Endothelial cell of umbilical vein (primary cell): ENCODE results near the gene AJAP1. TPM values are rescaled to one million over a fixed set of nuclear protein-coding genes. Genes with fewer than 3 reads are reported as not detected.

Source experiments
- BruUV-seq: library from RNA; stranded (reverse); fragments of 400-500 nt; replicated peaks from 2 replicates; lab custom pipeline; 2021; lab: Mats Ljungman, UMichigan
- CTCF ChIA-PET: fragments of 300-600, 350-600 bp; sonication (Branson Sonifier 250); formaldehyde crosslinking; loops from one replicate; lab custom pipeline; 2021; ENCODE audit warnings: antibody characterized with exemption, inconsistent platforms; lab: Charles Lee
- POLR2A ChIA-PET: fragments of 300-600, 350-600 bp; sonication (Branson Sonifier 250); formaldehyde crosslinking; loops from one replicate; lab custom pipeline; 2021; ENCODE audit warnings: antibody characterized with exemption, inconsistent platforms; lab: Charles Lee
- DNase-seq: peaks from one replicate; pipeline ENCODE4 v3.0.0-alpha.2; 2011; ENCODE audit warnings: low read depth, low spot score
- FAIRE-seq: peaks from 2 replicates; lab custom pipeline; 2011; peaks lifted over from hg19 to GRCh38; lab: Jason Lieb, UNC
- H2AFZ ChIP-seq: 2 replicates; pipeline ENCODE4 v1.6.0; 2012; ENCODE audit warnings: low read depth, low read length, control low read depth, inconsistent platforms
- H3K27ac ChIP-seq: 2 replicates; pipeline ENCODE4 v1.5.1; 2011; ENCODE audit warnings: low read depth, mild to moderate bottlenecking, control low read depth, low read length, moderate library complexity; ENCODE audit not compliant: insufficient read depth
- H3K27me3 ChIP-seq, 2 experiments: 2 replicates each; pipeline versions ENCODE4 v1.6.0 to v1.6.1; 2011; ENCODE audit warnings: low read length in 2 of 2, mixed read lengths in 1 of 2; ENCODE audit not compliant: control insufficient read depth in 2 of 2, insufficient read depth in 2 of 2
- H3K36me3 ChIP-seq, 2 experiments: 2 replicates in 1 of 2; 3 replicates in 1 of 2; pipeline ENCODE4 v1.5.1; 2011; ENCODE audit warnings: low read length in 2 of 2, mild to moderate bottlenecking in 1 of 2, moderate library complexity in 1 of 2; ENCODE audit not compliant: control insufficient read depth in 2 of 2, insufficient read depth in 2 of 2; ENCODE audit errors: extremely low read depth in 1 of 2
- H3K4me1 ChIP-seq: 3 replicates; pipeline ENCODE4 v1.5.1; 2011; ENCODE audit warnings: mild to moderate bottlenecking, low read length; ENCODE audit not compliant: control insufficient read depth, insufficient read depth; ENCODE audit errors: extremely low read depth
- H3K4me2 ChIP-seq: 2 replicates; pipeline ENCODE4 v1.6.1; 2011; ENCODE audit warnings: low read length, control low read depth, mixed read lengths; ENCODE audit not compliant: insufficient read depth
- H3K4me3 ChIP-seq, 3 experiments: fragments of 200-600 bp in 1 of 3; sonication (generic), shearing (Covaris generic) in 1 of 3; replicated peaks in 1 of 3; 2 replicates each; pipeline ENCODE4 v1.5.1; 2011 to 2016; ENCODE audit warnings: control low read depth in 3 of 3, low read length in 3 of 3, mild to moderate bottlenecking in 2 of 3, inconsistent platforms in 1 of 3, low read depth in 1 of 3, moderate library complexity in 1 of 3; ENCODE audit not compliant: insufficient read depth in 1 of 3
- H3K79me2 ChIP-seq: 2 replicates; pipeline ENCODE4 v1.6.0; 2012; ENCODE audit warnings: low read length, inconsistent platforms; ENCODE audit not compliant: control insufficient read depth, insufficient read depth
- H3K9ac ChIP-seq: replicated peaks from 2 replicates; pipeline ENCODE3; 2011; ENCODE audit warnings: low read length, control low read depth; ENCODE audit not compliant: insufficient read depth; ENCODE audit errors: extremely low read depth
- H3K9me1 ChIP-seq: replicated peaks from 3 replicates; pipeline ENCODE4 v1.6.0; 2011; ENCODE audit warnings: mild to moderate bottlenecking, low read length; ENCODE audit not compliant: control insufficient read depth, insufficient read depth; ENCODE audit errors: extremely low read depth
- H3K9me3 ChIP-seq: replicated peaks from 2 replicates; pipeline ENCODE4 v1.5.1; 2012; ENCODE audit warnings: low read length, inconsistent platforms; ENCODE audit not compliant: control insufficient read depth, insufficient read depth
- H4K20me1 ChIP-seq: replicated peaks from 2 replicates; pipeline ENCODE3; 2011; ENCODE audit warnings: mild to moderate bottlenecking, low read length; ENCODE audit not compliant: control insufficient read depth, insufficient read depth; ENCODE audit errors: extremely low read depth
- FOS ChIP-seq: IDR thresholded peaks from 2 replicates; pipeline ENCODE4 v1.6.1; 2011; ENCODE audit warnings: mild to moderate bottlenecking, low read length, moderate library complexity, borderline replicate concordance; ENCODE audit not compliant: insufficient read depth
- GATA2 ChIP-seq: IDR thresholded peaks from 2 replicates; pipeline ENCODE4 v1.7.0; 2011; ENCODE audit warnings: low read depth, mild to moderate bottlenecking, moderate library complexity, mixed read lengths, low read length; ENCODE audit not compliant: insufficient read length, insufficient read depth
- dilution Hi-C: fragments of 300-500 bp; cut with MboI; formaldehyde crosslinking; loops from one replicate; pipeline ENCODE4 v1.15.0; 2019; ENCODE audit warnings: low sequenced_read_pairs; ENCODE audit not compliant: extremely low pct_ligation_motif_present
- intact Hi-C: fragments of 100-400 bp; cut with micrococcal nuclease; formaldehyde crosslinking; loops from one replicate; pipeline ENCODE4 v1.10.0; 2022
- polyA plus RNA-seq, 4 experiments: library from polyadenylated mRNA; depleted of rRNA in 3 of 4; stranded (reverse) in 3 of 4; unstranded in 1 of 4; fragments of >200 nt; gene quantifications; 2 replicates each; pipeline versions ENCODE4 v1.2.1 to v1.2.3, GENCODE V29; 2011 to 2012; ENCODE audit warnings: missing spikeins in 1 of 4
- total RNA-seq: library from RNA; stranded (reverse); gene quantifications from 2 replicates; pipeline ENCODE4 v1.2.3, GENCODE V29; 2021
- TF ChIP-seq, protein P1 (sequence below), 2 donors: IDR thresholded peaks; 1 replicate in 1 of 2; 2 replicates in 1 of 2; pipeline ENCODE4 v1.5.1; 2011; ENCODE audit warnings: low read length in 2 of 2, mild to moderate bottlenecking in 2 of 2, moderate library complexity in 2 of 2, control low read depth in 1 of 2, inconsistent platforms in 1 of 2, low read depth in 1 of 2; ENCODE audit not compliant: insufficient read depth in 1 of 2; ENCODE audit errors: extremely low read depth in 1 of 2
- TF ChIP-seq, protein P2 (sequence below): IDR thresholded peaks from 2 replicates; pipeline ENCODE4 v1.6.1; 2011; ENCODE audit not compliant: insufficient read depth, insufficient read length

AJAP1 gene
- total and polyA plus RNA-seq, 2 donors (not counting 3 experiments of a cell fraction or from before 2014, with no cell fraction given) = not detected

- TF ChIP-seq, protein P1, sequence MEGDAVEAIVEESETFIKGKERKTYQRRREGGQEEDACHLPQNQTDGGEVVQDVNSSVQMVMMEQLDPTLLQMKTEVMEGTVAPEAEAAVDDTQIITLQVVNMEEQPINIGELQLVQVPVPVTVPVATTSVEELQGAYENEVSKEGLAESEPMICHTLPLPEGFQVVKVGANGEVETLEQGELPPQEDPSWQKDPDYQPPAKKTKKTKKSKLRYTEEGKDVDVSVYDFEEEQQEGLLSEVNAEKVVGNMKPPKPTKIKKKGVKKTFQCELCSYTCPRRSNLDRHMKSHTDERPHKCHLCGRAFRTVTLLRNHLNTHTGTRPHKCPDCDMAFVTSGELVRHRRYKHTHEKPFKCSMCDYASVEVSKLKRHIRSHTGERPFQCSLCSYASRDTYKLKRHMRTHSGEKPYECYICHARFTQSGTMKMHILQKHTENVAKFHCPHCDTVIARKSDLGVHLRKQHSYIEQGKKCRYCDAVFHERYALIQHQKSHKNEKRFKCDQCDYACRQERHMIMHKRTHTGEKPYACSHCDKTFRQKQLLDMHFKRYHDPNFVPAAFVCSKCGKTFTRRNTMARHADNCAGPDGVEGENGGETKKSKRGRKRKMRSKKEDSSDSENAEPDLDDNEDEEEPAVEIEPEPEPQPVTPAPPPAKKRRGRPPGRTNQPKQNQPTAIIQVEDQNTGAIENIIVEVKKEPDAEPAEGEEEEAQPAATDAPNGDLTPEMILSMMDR (IDR thresholded peaks at IDR 0.05; ENCODE audit: extremely low read depth in 1 of 2, insufficient read depth in 1 of 2, low read depth in 1 of 2, low read length in 2 of 2) = no peak
- TF ChIP-seq GATA2 = no peak
- TF ChIP-seq, protein P2, sequence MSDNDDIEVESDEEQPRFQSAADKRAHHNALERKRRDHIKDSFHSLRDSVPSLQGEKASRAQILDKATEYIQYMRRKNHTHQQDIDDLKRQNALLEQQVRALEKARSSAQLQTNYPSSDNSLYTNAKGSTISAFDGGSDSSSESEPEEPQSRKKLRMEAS = no peak
- Histone ChIP-seq H3K79me2 (no peaks in the 10 kb centered on the region), H3K4me1 (no peaks in the 10 kb centered on the region), H3K9me3 (peaks cover 2% of the 10 kb centered on the region), H3K4me2 (no peak overlapping the region), H3K4me3 (no peak overlapping the region), H4K20me1 (no peaks in the 10 kb centered on the region), H3K9ac (no peak overlapping the region), H2AFZ (no peak overlapping the region), H3K27ac (no peak overlapping the region), H3K36me3 (no peaks in the 10 kb centered on the region), H3K9me1 (no peaks in the 10 kb centered on the region), H3K27me3 (no peaks in the 10 kb centered on the region)
- ChIA-PET CTCF (no interaction called here), POLR2A (no interaction called here)
- intact Hi-C loops (no loop called here), dilution Hi-C loops (no loop called here)
- DNase-seq (no peak), FAIRE-seq (no peak)
- no TSS peak for BruUV-seq
Observed at GRCh38 chr1:4796161-4797015, 142.0 kb downstream of the AJAP1 start.

DNA sequence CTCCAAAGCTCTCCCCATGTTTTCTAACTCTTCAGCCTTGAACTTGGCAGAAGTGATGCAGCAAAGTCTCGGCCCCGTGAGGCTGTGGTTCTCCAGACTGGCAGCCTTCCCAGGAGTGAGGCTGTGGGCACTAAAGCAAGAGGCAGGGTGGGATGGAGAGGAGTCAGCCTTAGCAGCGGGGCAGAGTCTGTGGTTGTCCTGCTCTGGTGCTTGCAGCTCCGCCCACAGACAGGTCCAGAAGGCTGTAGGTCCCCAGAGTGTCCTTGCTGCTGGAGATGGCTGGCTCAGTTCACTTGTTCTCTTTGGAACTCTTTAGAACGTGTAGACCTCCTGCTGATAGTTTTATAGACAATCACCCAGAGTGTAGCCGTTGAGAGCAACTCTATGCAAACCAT, 142.6 kb downstream of the AJAP1 start:
- dilution Hi-C loops (no loop called here), intact Hi-C loops (no loop called here)
- Histone ChIP-seq H3K9me3 (peaks cover 2% of the 10 kb centered on the region), H3K4me3 (no peak overlapping the region), H3K27me3 (no peaks in the 10 kb centered on the region), H3K36me3 (no peaks in the 10 kb centered on the region), H3K9me1 (no peaks in the 10 kb centered on the region), H4K20me1 (no peaks in the 10 kb centered on the region), H2AFZ (no peak overlapping the region), H3K4me1 (no peaks in the 10 kb centered on the region), H3K27ac (no peak overlapping the region), H3K9ac (no peak overlapping the region), H3K4me2 (no peak overlapping the region), H3K79me2 (no peaks in the 10 kb centered on the region)
- FAIRE-seq (no peak), DNase-seq (no peak)
- BruUV-seq = no TSS peak
- TF ChIP-seq, protein P2 = no peak
- TF ChIP-seq FOS = no peak
- POLR2A ChIA-PET = no interaction called here
- CTCF ChIA-PET = no interaction called here
